Keratinocyte (primary cell): ENCODE measurements around the gene TRMT112.

Experiments
- CTCF ChIP-seq, 3 experiments: IDR thresholded peaks in 1 of 3; conservative IDR thresholded peaks in 1 of 3; optimal IDR thresholded peaks in 1 of 3; 2 replicates in 2 of 3; 3 replicates in 1 of 3; pipeline versions ENCODE3 to v1.5.1; 2011; ENCODE audit warnings: low read length in 3 of 3, mild to moderate bottlenecking in 3 of 3, moderate library complexity in 2 of 3, control low read depth in 1 of 3, inconsistent platforms in 1 of 3; ENCODE audit not compliant: insufficient read depth in 2 of 3; ENCODE audit errors: extremely low read depth in 1 of 3
- EZH2 ChIP-seq: IDR thresholded peaks from one replicate; pipeline ENCODE4 v1.6.1; 2012; ENCODE audit warnings: inconsistent platforms, mild to moderate bottlenecking, low read length, moderate library complexity

DNA sequence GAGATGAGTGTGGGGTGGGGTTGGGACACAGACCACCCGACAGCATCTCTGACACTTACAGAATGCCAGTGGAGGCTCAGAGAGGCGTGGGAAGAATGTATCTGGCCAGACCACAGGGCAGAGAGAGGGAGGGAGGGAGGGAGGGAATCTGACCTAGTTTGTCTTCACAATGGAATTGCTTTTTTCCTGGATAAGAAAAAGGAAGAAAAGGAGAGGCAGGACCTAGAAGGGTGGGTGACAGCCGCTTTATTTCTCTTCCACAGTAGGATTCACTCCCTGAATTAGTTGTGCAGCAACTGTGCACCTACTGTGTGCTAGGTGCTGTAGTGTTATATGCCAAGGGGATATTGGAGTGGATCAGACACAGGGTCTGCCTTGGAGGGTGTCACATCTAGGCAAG lies 22.6 kb downstream of the TRMT112 start:
- TF ChIP-seq CTCF (optimal IDR thresholded peaks at IDR 0.05 in 1 of 3, IDR thresholded peaks at IDR 0.05 in 1 of 3, conservative IDR thresholded peaks at IDR 0.05 in 1 of 3; ENCODE audit: extremely low read depth in 1 of 3, insufficient read depth in 2 of 3, low read length in 3 of 3) (no peak), EZH2 (no peak)
